HuH-7.5 (cell line): ENCODE results near the gene BNIP3.
A peak's percentile ranks its signal among the peaks of the same experiment; 100 is the strongest.

Source experiments
- DNase-seq: peaks from one replicate; pipeline ENCODE4 v3.0.0; 2011; ENCODE audit warnings: low spot score

Gene BNIP3

DNA sequence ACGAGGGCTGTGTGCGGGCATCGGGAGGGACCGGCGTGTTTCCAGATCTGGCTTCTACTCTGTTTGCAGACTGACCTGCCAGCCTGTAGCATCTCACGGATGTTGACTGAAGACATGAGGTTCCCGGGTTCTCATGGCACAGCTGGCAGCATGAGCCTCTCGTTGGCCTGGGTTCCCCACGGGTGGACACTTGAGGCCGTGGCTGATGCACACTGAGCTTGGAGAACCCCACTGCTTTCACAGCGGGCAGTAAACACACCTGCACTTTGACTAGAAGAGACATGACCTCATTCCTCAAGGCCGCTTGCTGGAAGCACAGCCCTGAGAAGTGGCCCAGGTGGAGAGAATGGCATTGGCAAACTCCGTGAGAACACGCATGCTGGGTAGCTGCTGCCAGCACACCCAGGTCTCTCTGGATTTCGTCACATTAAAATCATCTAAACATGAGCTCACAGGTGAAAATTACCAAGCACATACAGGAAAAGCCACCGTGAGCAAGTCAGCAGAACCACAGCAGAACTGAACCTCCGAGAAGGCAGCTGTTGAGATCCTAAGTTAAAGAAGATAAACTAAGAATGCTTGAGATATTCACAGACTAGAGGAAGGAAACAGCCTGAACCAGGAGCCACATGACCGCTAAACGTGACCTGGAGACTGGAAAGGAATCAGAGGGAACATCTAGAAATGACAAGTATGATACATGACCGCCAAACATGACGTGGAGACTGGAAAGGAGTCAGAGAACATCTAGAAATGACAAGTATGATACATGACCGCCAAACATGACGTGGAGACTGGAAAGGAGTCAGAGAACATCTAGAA lies 32.5 kb downstream of the BNIP3 start:
- DNase-seq: no peak

DNA sequence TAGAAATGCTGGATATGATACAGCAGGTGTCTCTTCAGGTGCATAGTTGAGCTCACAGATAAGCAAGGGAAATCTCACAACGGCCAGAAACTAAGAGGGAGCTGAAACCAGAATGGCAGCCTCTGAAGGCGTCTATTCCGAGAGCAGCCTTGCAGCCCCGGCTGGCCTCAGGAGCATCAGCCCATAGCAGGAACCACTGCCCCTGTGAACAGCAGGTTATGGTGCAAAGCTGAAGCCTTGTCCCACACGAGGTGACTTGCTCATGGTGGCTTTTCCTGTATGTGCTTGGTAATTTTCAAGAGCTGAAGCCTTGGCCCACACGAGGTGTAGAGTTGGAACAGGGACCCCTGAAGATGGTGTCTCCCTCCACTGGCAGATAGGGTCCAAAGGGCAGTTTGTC lies 33.2 kb downstream of the BNIP3 start:
- no peak for DNase-seq

DNA sequence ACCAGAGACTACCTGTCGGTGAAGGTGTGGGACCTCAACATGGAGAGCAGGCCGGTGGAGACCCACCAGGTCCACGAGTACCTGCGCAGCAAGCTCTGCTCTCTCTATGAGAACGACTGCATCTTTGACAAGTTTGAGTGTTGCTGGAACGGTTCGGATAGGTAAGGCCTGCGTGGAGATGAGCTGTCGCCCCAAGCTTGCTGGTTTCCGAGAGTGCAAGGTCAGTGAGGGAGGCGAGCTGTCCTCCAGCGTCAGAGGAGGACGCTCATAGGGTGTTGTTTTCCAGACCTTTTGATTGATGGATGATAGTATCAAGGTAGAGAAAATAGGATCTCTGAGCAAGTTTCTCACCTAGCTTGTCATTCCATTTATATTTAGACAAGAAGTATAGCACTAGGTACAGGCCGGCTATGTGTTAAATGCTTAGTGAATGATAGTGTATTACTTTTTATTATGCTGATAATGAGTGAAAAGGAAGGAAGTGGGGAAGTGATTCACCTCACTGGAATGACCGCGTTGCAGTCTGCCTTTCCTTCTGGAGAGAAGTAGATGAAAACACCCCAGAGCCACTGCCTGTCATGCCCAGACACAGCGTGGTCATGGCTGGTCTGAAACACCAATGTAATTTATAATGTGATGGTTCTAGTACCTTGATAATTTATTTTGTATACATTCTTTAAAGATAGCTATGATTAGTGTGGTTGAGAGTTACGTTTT lies 33.9 kb downstream of the BNIP3 start:
- no peak for DNase-seq

DNA sequence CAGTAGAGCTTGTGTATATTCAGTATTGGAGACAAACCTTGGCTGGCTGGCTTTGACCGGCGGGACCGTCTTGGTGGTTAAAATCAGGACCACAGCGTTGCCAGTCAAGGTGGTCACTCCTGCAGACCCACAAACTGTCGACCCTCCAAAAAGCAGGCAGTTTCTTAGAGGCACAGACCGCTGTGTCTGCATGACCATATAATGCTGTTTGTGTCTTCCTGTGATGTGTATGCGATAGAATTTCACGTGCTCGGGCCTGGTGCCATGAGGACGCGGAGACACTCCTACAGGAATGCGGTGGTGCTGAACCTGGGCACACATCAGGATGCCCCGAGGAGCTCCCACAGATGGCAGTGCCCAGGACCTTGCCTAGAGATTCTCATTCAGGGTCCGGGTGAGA lies 34.8 kb downstream of the BNIP3 start:
- no peak for DNase-seq

DNA sequence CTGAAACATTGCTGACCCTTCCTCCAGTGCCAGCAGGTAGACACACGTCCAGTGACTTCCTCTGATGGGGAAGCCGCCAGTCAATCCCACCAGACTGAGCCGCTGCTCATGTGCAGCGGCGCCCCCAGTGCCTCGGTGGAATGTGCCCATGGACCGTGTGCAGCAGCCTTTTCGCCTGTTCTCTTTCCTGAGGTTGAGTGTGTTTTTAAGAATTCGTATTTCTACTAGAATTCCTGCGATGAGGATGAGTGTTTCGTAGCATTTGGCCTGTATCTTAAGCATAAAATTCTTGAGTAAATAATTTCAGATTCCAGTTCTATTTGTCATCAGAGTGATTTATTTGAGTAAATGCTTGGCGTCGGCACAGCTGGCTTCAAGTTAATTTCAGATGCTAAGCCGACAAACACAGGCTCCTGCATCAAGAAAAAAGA lies 35.4 kb downstream of the BNIP3 start:
- DNase-seq: no peak

DNA sequence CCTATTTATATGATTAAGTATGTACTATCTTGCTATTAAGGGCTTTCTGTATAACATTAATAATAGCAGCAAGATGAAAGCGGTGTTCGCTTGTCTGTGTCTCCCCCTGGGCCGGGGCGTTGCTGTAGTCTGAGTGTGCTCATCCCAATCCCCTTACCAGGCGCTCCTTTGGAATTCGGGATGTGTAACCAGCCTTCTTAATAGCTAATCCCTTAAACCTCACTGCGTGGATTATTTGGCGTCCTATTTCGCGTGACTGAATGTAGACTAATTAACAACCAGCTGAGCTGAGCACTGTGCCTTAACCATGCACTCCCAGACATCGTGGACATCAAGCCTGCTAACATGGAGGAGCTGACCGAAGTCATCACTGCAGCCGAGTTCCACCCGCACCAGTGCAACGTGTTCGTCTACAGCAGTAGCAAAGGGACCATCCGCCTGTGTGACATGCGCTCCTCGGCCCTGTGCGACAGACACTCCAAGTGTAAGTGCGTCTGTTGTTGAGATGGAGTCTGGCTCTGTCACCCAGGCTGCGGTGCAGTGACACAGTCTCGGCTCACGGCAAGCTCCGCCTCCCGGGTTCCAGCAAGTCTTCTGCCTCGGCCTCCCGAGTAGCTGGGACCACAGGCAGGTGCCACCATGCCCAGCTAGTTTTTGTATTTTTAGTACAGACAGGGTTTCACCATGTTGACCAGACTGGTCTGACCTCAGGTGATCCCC lies 36.6 kb downstream of the BNIP3 start:
- no peak for DNase-seq

DNA sequence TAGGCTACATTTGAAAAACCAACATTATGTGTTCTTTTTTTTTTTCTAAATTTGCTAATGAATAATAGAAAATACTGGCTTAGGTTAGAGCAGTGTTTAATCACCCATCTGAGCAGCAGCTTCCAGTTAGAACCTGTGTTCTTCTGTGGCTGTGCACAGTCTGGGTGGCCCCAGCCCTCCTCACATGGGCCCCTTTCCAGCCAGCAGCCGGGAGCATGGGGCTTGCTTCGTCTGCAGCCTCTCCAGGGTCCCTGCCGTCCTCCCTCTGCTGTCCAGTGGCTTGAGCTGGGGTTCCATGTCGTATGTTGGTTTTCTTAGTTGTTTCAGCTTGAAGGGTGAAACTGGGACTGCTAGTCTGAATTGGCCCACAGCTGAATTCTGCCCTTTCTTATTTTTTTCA lies 37.3 kb downstream of the BNIP3 start:
- no peak for DNase-seq

DNA sequence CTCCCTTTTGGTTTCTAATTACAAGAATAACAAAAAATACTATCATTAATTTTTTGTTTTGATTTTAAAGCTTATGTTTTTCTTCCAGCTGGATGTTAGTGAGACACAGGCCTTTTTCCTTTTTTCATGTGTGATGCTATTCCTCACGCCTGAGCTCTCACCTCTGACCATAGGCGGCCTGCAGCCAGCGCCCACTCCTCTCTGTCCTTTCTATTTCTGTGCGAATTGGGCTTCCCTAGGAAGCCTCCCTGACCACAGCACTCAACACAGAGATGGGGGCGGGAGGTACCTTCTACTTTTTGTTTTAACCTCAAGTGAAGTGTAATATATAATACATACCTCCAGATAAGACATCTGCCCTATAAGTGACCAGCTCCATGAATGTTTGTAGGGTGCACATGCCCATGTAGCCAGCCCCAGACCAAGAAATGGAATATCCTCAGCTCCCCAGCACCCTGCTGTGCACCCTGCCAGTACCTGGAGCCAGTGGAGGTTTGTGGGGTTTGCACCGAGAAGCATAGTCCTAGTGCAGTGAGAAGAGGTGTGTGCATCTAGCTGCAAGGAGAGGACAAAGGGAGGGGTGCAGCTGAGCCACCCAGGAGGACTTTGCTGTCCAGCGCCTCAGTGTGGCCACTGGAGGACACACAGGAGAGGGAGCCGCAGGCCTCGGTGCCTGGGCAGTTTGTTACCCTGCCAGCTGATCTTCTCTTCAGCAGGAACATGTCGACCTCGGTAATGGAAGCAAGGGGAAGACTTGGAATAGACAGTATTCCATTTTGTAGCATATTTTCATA lies 38.5 kb downstream of the BNIP3 start:
- DNase-seq: peak; percentile 48

DNA sequence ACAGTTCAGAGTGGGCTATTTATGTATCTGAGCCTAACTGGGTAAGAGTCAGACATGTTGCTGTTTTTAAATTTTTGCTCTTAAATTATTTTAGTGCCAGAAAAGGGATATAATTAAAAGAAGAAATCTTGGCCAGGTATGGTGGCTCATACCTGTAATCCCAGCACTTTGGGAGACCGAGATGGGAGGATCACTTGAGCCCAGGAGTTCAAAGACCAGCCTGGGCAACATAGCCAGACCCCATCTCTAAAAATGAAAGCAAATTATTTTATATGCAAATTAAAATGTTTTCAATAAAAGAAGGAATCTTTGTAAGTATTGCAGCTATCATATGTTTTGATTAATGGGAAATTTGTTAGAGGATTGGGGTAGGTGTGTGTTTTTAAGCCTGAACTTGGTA lies 39.3 kb downstream of the BNIP3 start:
- DNase-seq: no peak

DNA sequence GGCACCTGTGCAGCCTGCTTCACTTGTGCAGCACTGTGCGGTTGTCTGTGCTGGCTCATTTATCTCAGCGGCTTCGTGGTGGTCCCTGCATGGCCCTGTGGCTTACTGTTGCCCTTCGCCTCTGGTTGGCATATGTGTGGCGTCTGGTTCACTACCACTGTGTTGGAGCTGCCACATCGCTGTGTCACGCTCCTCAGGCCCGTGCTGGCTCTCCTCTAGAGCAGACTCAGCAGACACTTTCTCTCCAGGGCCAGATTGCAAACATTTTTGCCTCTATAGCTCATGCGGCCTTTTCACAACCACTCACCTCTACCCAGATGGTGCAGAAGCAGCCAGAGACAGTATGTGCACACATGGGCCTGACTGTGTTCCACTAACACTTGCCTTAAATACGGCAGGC lies 43.0 kb downstream of the BNIP3 start:
- no peak for DNase-seq

DNA sequence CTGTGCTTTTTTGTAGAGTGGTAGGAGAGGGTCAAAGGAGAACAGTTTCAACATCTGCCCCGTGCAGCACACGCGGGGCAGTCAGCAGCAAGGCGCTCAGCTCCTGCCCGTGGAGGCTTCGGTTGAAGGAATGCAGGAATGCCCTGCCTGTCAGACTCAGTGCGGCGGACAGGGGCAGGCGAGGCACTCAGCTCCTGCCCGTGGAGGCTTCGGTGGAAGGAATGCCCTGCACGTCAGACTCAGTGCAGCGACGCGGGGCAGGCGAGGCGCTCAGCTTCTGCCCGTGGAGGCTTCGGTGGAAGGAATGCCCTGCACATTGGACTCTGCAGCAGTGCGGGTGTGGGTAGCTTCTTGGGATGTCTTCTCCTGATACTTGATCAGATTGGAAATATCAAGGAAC lies 43.9 kb downstream of the BNIP3 start:
- no peak for DNase-seq

DNA sequence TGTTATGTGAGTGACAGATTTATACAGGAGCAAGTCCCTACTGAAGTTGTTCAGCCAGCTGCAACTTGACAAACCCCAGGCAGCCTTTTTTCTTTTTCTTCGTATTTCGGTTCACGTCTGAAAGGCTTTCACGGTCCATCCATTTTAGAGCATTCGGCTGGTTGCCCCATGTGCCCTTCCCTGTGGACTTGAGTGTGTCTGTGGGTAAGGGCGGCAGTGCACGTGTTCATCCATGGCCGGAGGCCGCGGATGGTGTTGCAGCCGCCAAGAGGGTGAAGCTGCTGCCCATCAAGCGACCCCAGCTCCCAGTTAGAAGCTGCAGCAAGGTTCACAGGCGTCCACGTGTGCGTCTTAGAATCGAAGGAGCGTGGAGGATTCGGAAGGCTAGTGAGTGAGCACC lies 45.0 kb downstream of the BNIP3 start:
- DNase-seq: no peak

DNA sequence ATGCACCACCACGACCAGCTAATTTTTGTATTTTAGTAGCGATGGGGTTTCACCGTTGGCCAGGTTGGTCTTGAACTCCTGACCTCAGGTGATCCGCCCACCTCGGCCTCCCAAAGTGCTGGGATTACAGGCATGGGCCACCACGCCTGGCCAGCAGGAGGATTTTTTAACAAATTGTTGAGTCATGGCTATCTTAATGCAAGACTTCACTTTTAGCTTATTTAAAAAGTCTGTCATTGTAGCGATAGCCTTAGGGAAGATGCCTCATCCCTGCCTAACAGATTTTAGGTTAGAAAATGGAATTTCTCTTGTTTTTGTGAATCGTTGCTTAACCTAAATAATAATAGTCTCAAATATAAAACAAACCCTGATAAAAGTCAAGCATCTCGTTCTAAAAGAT lies 45.4 kb downstream of the BNIP3 start:
- no peak for DNase-seq

DNA sequence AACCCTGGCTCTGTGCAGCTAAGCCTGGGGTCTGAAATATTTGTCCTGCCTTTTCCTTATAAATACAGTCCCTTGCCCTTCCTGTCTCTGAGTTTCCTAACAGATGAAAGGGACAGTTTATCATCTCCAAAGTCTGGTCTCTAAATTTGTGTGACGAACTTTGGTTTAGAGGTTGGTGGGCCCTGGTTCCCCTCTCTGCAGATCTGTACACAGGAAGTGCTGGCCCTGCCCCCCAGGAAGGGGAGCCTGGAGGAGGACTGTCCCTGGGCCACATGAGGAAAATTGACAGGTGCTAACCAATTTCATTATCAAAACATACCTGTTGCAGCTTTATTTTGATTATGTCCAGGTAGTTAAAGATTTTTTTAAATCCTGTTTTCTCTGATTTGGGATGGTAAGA lies 46.5 kb downstream of the BNIP3 start:
- DNase-seq: no peak

DNA sequence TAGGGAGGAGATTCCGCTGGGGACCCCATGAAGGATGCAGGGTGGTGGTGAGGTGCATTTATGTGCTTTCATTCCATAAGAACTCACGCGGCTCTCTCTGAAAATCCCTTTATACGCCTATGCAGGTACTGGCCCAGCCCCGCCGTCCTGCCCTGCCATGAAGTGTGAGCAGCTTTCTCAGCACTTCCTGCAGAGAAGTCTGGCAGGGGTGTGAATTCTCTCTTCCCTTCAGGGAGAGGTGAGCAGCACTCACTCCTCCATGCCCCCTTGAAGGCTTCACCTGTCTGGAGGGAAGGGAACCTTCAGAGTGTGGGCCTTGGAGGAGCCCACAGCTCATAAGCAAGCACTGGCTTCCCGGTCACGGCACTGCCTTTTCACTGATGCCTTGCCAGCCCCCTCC lies 47.0 kb downstream of the BNIP3 start:
- no peak for DNase-seq

DNA sequence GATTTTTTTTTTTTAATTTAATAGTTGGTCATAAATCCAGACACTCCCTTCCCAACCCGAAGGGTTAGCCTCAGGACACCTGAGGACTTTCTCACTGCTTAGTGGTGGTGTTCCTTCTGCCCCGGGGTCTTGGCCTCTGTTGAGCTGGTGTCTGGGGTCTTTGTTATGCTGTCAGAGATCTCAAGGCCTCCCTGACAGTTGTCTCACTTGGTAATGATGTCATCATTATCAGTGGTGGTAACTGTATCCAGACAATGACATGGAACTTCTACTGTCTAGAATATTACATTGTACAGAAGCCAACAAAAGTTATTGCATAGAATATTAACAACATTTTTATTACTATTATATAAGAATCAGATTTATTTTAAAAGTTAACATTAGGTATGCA lies 48.0 kb downstream of the BNIP3 start:
- no peak for DNase-seq

DNA sequence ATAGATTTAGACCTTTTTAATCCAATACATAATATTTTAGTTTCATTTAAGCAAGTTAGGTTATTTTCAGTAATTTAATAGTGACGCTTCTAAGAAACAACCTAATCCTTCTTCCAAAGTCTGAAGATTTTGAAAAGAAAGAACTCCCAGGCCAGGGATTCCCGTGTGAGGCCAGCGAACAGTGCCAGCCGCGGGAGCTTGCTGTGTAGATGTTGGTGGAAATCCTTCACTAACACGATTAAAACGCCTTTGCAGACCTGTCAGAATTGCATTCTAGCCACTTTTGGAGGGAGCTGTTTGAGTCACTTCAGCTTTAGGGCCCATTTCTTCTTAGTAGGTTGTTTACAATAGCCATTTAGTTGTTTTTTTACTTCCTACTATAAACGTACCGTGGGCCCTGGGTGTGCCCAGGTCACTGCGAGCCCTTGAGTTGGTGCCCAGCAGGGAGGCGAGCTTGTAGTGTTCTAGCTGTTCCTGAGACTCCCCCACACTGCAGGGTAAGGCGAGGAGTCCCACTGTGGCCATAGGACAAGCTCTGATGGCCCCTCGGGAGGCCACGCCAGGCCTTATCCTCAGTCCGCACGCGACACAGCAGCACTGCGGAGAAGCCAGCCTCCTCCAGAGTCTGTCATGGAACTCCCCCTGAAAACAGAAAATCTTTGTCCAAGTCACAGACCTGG lies 48.6 kb downstream of the BNIP3 start:
- DNase-seq: no peak

DNA sequence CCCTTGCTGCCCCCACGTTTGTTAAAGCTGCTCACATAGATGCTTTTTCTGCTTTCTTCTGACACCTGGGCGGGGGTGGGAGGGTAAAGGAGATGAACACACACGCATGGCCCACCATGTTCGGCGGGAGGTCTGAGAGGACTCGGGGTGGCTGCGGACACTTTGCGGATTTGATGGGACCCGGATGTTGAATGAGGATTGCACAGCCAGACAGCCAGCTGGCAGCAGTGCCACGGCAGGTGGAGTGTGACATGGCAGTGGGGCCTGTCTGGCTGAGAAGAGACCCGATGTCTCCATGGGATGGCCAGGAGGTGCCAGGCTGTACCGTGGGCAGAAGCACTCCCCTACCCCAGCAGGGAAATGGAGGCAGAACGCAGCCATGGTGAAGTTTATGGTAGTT lies 49.7 kb downstream of the BNIP3 start:
- no peak for DNase-seq

DNA sequence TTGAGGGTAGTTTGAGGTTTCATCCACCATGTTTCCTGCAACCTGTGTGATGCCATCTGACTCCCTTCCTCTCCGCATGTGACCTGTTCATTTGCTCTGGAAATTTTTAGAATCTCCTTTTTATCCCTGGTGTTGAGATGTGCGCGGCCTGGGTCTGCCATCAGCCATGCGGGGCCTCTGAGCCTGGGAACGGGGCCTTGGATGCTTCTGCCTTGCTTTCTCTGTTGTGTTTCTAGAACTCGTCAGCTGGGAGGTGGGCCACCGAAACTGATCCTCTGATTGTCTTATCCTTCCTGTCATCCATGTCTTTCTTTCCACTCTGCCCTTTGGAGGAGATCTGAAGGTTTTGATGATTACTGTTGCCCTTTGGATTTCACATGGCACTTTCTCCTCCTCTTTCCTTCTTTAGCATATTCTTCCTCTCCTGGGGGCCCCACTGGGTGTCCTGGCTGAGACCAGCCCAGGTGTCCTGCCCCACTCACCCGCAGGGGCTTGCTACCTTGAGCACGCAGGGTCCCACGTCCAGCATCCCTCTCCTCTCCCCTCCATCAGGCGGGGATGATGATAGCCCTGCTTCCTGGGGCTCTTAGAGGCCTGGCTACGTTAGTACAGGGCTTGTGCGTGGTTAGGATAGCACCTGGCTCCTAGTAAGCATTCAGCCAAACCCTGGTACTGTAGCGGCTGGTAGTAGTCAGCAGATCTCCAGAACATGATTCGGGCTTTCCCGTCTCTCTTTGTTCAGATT lies 51.0 kb downstream of the BNIP3 start:
- no peak for DNase-seq

DNA sequence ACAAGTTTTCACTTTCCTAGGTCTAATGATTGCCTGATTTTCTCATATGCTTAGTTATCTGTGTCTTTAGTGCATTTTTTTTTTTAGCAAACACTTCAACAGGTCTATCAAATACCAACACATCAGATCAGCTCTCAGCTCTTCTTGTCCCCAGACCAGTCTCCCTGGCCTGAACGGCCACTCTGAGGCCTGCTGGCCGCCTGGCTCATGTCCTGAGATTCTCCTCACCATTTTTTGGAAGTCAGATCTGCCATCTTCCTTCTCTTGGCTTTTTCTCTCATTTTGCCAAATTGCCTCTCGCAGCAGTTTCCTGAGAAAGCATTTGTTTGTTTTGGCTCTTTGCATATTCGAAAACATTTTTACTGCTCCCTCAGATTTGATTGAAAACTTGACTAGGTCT lies 51.6 kb downstream of the BNIP3 start:
- no peak for DNase-seq
